ENCODE data around the gene MYL6. TPM values are rescaled to one million over a fixed set of nuclear protein-coding genes. Genes with fewer than 3 reads are reported as not detected.

MYL6 gene
- total and polyA plus RNA-seq, 2 experiments from 2014 or later = 2,662 to 3,948 TPM

DNA sequence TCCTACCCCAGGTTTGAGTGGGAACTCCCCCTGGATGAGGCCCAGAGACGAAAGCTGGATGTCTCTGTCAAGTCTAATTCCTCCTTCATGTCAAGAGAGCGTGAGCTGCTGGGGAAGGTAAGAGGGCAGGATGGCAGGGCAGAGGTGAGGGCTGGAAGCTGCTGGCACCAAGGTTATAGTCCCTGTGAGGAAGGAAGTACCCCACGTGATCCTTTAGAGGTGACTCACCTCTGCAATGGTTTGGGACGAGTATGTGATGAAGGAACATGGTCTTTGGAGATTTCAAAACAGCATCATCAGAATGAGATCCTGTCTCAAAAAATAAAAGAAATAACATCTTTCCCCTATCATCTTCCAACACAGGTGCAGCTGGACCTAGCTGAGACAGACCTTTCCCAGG, 14.9 kb upstream of the MYL6 start:
- no peak for TF ChIP-seq EZH2phosphoT487 (IDR thresholded peaks at IDR 0.05; ENCODE audit: insufficient read depth, low read depth)
- no peak for TF ChIP-seq EZH2 (IDR thresholded peaks at IDR 0.05; ENCODE audit: insufficient read depth, poor library complexity, severe bottlenecking)
- in situ Hi-C loops (cut with MboI) = no loop called here
- H3K27me3 ChIP-seq (replicated peaks; ENCODE audit: insufficient read depth) = no peaks in the 10 kb centered on the region

DNA sequence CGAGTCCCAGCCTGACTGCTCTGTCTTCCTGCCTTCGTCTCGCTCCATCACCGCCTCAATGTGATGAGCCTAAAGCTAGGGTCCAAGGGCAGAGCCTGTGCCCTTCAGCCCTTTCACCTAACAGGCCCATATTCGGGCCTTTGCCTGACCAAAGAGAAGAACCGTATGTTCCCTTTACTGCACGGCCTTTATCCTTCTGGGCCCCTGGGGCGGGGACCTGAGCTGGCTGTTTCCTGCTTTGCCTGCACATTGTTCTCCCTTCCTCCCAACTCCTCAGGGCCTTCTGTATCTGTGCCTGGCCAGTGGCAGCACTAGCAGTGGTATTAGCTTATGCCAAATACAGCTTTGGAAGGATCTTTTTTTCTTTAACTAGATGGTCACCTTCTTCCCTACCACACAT, 14.3 kb upstream of the MYL6 start:
- H3K27me3 ChIP-seq (replicated peaks; ENCODE audit: insufficient read depth) = no peaks in the 10 kb centered on the region
- peaks cover 28% of the 10 kb centered on the region; the same call in 1 of the 2 replicates for H3F3A ChIP-seq (ENCODE audit: insufficient read depth)
- H3K9me3 ChIP-seq (ENCODE audit: low read depth) = no peaks in the 10 kb centered on the region
- in situ Hi-C loops (cut with MboI) = no loop called here
- peaks cover 39% of the 10 kb centered on the region; the same call in 1 of the 2 replicates for H3K36me3 ChIP-seq (ENCODE audit: low read depth)
- H3K4me3 ChIP-seq = no peak overlapping the region
- H3K4me1 ChIP-seq (ENCODE audit: insufficient read depth) = no peaks in the 10 kb centered on the region
- H3K79me2 ChIP-seq (ENCODE audit: insufficient read depth) = no peaks in the 10 kb centered on the region
- no peak overlapping the region for H3K27ac ChIP-seq
- no peak overlapping the region for H3K4me2 ChIP-seq (ENCODE audit: unreplicated experiment)
- no peak for DNase-seq
- H2AFZ ChIP-seq = no peak overlapping the region
- 89% methylated on average over 8 of the region's 8 CpGs for WGBS, 2 experiments (ENCODE audit: low coverage in 1 of 2, low lambda C conversion rate in 2 of 2, missing lambda C conversion rate in 2 of 2)
- H3K9ac ChIP-seq = no peak overlapping the region
- no peaks in the 10 kb centered on the region for H3K9me2 ChIP-seq (ENCODE audit: insufficient read depth)
- H4K20me1 ChIP-seq (ENCODE audit: insufficient read depth) = no peaks in the 10 kb centered on the region
- no peak for TF ChIP-seq EZH2 (IDR thresholded peaks at IDR 0.05; ENCODE audit: insufficient read depth, poor library complexity, severe bottlenecking)
- no peak for TF ChIP-seq EZH2phosphoT487 (IDR thresholded peaks at IDR 0.05; ENCODE audit: insufficient read depth, low read depth)

More for the DNA sequence above, 14.9 kb upstream of the MYL6 start:
- H3K36me3 ChIP-seq (ENCODE audit: low read depth) = peaks cover 43% of the 10 kb centered on the region; the same call in 1 of the 2 replicates
- H3F3A ChIP-seq (ENCODE audit: insufficient read depth) = peaks cover 28% of the 10 kb centered on the region; the same call in 1 of the 2 replicates
- no peaks in the 10 kb centered on the region for H3K9me3 ChIP-seq (ENCODE audit: low read depth)
- DNase-seq = no peak
- H2AFZ ChIP-seq = no peak overlapping the region
- 68 to 74% methylated on average over 4 of the region's 4 CpGs for WGBS, 2 experiments (ENCODE audit: low coverage in 1 of 2, low lambda C conversion rate in 2 of 2, missing lambda C conversion rate in 2 of 2)
- H3K27ac ChIP-seq = no peak overlapping the region
- H3K79me2 ChIP-seq (ENCODE audit: insufficient read depth) = no peaks in the 10 kb centered on the region
- no peak overlapping the region for H3K4me2 ChIP-seq (ENCODE audit: unreplicated experiment)
- no peaks in the 10 kb centered on the region for H3K9me2 ChIP-seq (ENCODE audit: insufficient read depth)
- H3K4me1 ChIP-seq (ENCODE audit: insufficient read depth) = no peaks in the 10 kb centered on the region
- H4K20me1 ChIP-seq (ENCODE audit: insufficient read depth) = no peaks in the 10 kb centered on the region
- no peak overlapping the region for H3K9ac ChIP-seq
- H3K4me3 ChIP-seq = no peak overlapping the region

DNA sequence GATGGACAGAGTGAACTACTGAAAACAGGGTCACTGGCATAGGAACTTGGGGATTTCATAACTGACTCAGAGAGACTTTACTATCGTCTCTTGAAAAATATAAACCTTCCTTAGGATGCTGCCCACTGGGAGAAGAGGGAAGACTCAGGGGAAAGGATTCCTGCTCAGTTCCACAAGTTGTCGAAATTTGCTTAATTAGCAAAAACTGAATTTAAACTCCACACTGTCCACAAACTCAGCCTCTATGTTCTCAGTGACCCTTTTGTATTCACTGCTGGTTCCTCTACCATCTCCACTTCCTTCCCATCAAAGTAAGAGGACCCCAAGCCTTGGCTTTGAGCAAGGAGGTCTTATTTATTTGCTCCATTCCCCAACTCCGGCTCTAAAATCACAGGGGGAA, 12.9 kb upstream of the MYL6 start:
- H3K27ac ChIP-seq = no peak overlapping the region
- H3K4me2 ChIP-seq (ENCODE audit: unreplicated experiment) = no peak overlapping the region
- peaks cover 28% of the 10 kb centered on the region; the same call in 1 of the 2 replicates for H3F3A ChIP-seq (ENCODE audit: insufficient read depth)
- H4K20me1 ChIP-seq (ENCODE audit: insufficient read depth) = no peaks in the 10 kb centered on the region
- no peaks in the 10 kb centered on the region for H3K4me1 ChIP-seq (ENCODE audit: insufficient read depth)
- in situ Hi-C loops (cut with MboI) = no loop called here
- H3K9me2 ChIP-seq (ENCODE audit: insufficient read depth) = no peaks in the 10 kb centered on the region
- no peak overlapping the region for H2AFZ ChIP-seq
- no peak for TF ChIP-seq EZH2phosphoT487 (IDR thresholded peaks at IDR 0.05; ENCODE audit: insufficient read depth, low read depth)
- no peak for TF ChIP-seq EZH2 (IDR thresholded peaks at IDR 0.05; ENCODE audit: insufficient read depth, poor library complexity, severe bottlenecking)
- no peaks in the 10 kb centered on the region for H3K9me3 ChIP-seq (ENCODE audit: low read depth)
- no peak overlapping the region for H3K9ac ChIP-seq
- H3K79me2 ChIP-seq (ENCODE audit: insufficient read depth) = no peaks in the 10 kb centered on the region
- H3K27me3 ChIP-seq (replicated peaks; ENCODE audit: insufficient read depth) = no peaks in the 10 kb centered on the region
- no peak overlapping the region for H3K4me3 ChIP-seq
- DNase-seq = no peak
- peaks cover 27% of the 10 kb centered on the region; the same call in 1 of the 2 replicates for H3K36me3 ChIP-seq (ENCODE audit: low read depth)
- 86 to 87% methylated on average over 3 of the region's 3 CpGs for WGBS, 2 experiments (ENCODE audit: low coverage in 1 of 2, low lambda C conversion rate in 2 of 2, missing lambda C conversion rate in 2 of 2)

DNA sequence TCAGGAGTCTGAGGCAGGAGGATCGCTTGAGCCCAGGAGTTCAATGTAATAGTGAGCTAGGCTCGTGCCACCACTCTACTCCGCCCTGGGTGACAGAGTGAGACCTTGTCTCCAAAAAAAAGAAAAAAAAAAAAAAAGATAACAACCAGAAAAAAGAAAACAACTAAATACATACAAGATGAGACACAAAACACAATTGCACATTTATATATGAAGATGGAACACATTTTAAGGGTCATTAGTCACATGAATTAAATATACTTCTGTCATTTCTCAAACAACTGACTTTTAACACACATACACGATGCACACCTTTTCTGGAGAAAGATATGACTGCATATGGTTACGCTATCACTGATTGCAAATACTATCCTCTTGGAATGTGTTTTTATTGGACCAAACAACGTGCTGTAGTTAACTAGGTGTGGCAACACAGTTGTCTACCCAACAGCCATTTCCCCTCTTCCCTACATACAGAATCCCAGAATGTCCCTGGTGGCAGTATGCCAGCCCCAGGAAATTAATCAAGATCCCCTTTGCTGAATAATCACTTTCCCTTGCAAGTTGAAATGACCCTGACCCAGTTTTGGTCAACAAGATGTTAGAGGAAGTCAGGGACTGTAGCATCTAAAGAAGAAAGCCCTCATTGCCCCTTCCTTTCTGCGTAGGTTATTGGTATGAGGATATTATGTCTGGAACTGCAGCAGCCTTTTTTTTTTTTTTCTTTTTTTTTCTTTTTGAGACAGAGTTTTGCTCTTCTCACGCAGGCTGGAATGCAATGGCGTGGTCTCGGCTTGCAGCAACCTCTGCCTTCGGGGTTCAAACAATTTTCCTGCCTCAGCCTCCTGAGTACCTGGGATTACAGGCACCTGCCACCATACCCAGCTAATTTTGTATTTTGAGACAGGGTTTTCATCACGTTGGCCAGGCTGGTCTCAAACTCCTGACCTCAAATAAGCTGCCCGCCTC, 11.4 kb upstream of the MYL6 start:
- Histone ChIP-seq H3K9ac (no peak overlapping the region), H3K4me2 (ENCODE audit: unreplicated experiment) (no peak overlapping the region), H2AFZ (no peak overlapping the region), H3K79me2 (ENCODE audit: insufficient read depth) (no peaks in the 10 kb centered on the region), H3F3A (ENCODE audit: insufficient read depth) (peaks cover 22% of the 10 kb centered on the region), H3K27me3 (replicated peaks; ENCODE audit: insufficient read depth) (no peaks in the 10 kb centered on the region), H3K9me2 (ENCODE audit: insufficient read depth) (no peaks in the 10 kb centered on the region), H4K20me1 (ENCODE audit: insufficient read depth) (no peaks in the 10 kb centered on the region), H3K27ac (no peak overlapping the region), H3K9me3 (ENCODE audit: low read depth) (no peaks in the 10 kb centered on the region), H3K4me3 (no peak overlapping the region), H3K4me1 (ENCODE audit: insufficient read depth) (peaks cover 10% of the 10 kb centered on the region; the same call in 1 of the 2 replicates), H3K36me3 (ENCODE audit: low read depth) (peaks cover 15% of the 10 kb centered on the region; the same call in 1 of the 2 replicates)
- no peak for DNase-seq
- WGBS, 2 experiments (ENCODE audit: low coverage in 1 of 2, low lambda C conversion rate in 2 of 2, missing lambda C conversion rate in 2 of 2) = 67 to 76% methylated on average over 12 to 13 of the region's 13 CpGs
- TF ChIP-seq EZH2phosphoT487 (IDR thresholded peaks at IDR 0.05; ENCODE audit: insufficient read depth, low read depth) (no peak), EZH2 (IDR thresholded peaks at IDR 0.05; ENCODE audit: insufficient read depth, poor library complexity, severe bottlenecking) (no peak)
- in situ Hi-C loops (cut with MboI) = no loop called here

Data from GM23248 (cell line).